Gastrocnemius medialis (tissue), 4 donors: Measurements from ENCODE around the gene SLC37A3. TPM values are rescaled to one million over a fixed set of nuclear protein-coding genes. Genes with fewer than 3 reads are reported as not detected.

Source experiments
- ATAC-seq, 2 donors: fragments of 150-250 bp; one replicate each; pipeline ENCODE4 v1.9.1; 2016
- DNase-seq, 2 donors: peaks; one replicate each; pipeline ENCODE4 v3.0.0-alpha.2; 2019
- H3K27ac ChIP-seq, 4 donors: fragments of 200-600 bp; sonication (generic); 1 replicate in 1 of 4; 2 replicates in 3 of 4; pipeline ENCODE4 v1.5.1; 2016 to 2018; ENCODE audit warnings: mild to moderate bottlenecking in 2 of 4, moderate library complexity in 1 of 4
- H3K27me3 ChIP-seq, 3 donors: fragments of 200-600 bp; sonication (generic) in 2 of 3; 1 replicate in 1 of 3; 2 replicates in 2 of 3; pipeline versions ENCODE4 v1.5.1 to v1.6.0; 2016 to 2019; ENCODE audit warnings: mild to moderate bottlenecking in 1 of 3, moderate library complexity in 1 of 3
- H3K36me3 ChIP-seq, 2 donors: fragments of 200-600 bp; sonication (generic) in 1 of 2; one replicate each; pipeline ENCODE4 v1.5.1; 2017 to 2018
- H3K4me1 ChIP-seq, 2 donors: fragments of 200-600 bp; sonication (generic) in 1 of 2; one replicate each; pipeline ENCODE4 v1.5.1; 2016 to 2017; ENCODE audit warnings: mild to moderate bottlenecking in 2 of 2
- H3K4me3 ChIP-seq, 4 donors: fragments of 200-600 bp; sonication (generic) in 3 of 4; 1 replicate in 1 of 4; 2 replicates in 3 of 4; pipeline ENCODE4 v1.5.1; 2016 to 2019; ENCODE audit warnings: mild to moderate bottlenecking in 2 of 4
- H3K9me3 ChIP-seq, 3 donors: fragments of 200-600 bp; sonication (generic) in 2 of 3; 1 replicate in 1 of 3; 2 replicates in 2 of 3; pipeline ENCODE4 v1.5.1; 2016 to 2019
- POLR2A ChIP-seq, 2 donors: fragments of 450-650 bp; IDR thresholded peaks; one replicate each; pipeline ENCODE4 v1.6.1; 2017; ENCODE audit warnings: antibody characterized with exemption in 2 of 2, mild to moderate bottlenecking in 2 of 2, moderate library complexity in 2 of 2
- in situ Hi-C, 4 donors: fragments of 200-750 bp; cut with MboI; loops; one replicate each; pipeline versions ENCODE4 v1.15.0 to v1.8.0; 2017; ENCODE audit warnings: low sequenced_read_pairs in 4 of 4
- intact Hi-C: fragments of 100-400 bp; cut with DNase I; formaldehyde crosslinking; loops from one replicate; pipeline ENCODE4 v1.15.1; 2023; ENCODE audit warnings: low total_unique reads
- total RNA-seq, 4 donors: library from RNA; depleted of rRNA; stranded (reverse); fragments of >200 nt; gene quantifications; one replicate each; pipeline versions ENCODE4 v1.1.0 to v1.2.3, GENCODE V29; 2016
- TF ChIP-seq, protein P1 (sequence below), 5 experiments: fragments of 450-650 bp in 3 of 5; fragments of 200-600 bp in 2 of 5; sonication (generic) in 2 of 5; IDR thresholded peaks in 4 of 5; conservative IDR thresholded peaks in 1 of 5; 1 replicate in 4 of 5; 2 replicates in 1 of 5; pipeline ENCODE4 v1.5.1; 2016 to 2019; ENCODE audit warnings: antibody characterized with exemption in 5 of 5, mild to moderate bottlenecking in 3 of 5, moderate library complexity in 3 of 5

Gene SLC37A3
- total RNA-seq, 4 donors from 2014 or later = 13.4 to 36.8 (median 18.0) TPM

DNA sequence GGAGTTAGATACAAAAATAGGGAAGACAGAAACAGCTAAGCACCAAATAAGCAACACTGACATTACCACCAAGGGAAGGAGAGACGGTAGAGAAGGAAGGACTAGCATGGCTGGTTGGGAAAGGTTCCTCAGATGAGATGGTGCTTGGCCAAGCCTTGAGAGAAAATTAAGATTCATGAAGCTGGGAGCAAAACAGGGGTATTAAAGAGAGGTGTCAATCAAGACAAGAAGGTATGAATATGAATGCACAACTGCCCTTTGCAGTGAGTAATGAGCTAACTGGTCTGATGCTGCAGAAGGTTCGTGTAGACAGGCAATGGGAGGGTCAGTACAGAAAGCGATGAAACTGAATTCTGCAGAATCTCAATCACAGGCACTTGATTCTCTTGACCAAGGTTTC is 67.7 kb downstream of the SLC37A3 start:
- DNase-seq (no peak), ATAC-seq (no peak)
- intact Hi-C loops (no loop called here), in situ Hi-C loops (no loop called here)
- H3K4me3 ChIP-seq = no peak overlapping the region
- peaks cover 0 to 8% of the 10 kb centered on the region in 2 donors for H3K36me3 ChIP-seq
- H3K27me3 ChIP-seq = no peaks in the 10 kb centered on the region
- TF ChIP-seq, protein P1, sequence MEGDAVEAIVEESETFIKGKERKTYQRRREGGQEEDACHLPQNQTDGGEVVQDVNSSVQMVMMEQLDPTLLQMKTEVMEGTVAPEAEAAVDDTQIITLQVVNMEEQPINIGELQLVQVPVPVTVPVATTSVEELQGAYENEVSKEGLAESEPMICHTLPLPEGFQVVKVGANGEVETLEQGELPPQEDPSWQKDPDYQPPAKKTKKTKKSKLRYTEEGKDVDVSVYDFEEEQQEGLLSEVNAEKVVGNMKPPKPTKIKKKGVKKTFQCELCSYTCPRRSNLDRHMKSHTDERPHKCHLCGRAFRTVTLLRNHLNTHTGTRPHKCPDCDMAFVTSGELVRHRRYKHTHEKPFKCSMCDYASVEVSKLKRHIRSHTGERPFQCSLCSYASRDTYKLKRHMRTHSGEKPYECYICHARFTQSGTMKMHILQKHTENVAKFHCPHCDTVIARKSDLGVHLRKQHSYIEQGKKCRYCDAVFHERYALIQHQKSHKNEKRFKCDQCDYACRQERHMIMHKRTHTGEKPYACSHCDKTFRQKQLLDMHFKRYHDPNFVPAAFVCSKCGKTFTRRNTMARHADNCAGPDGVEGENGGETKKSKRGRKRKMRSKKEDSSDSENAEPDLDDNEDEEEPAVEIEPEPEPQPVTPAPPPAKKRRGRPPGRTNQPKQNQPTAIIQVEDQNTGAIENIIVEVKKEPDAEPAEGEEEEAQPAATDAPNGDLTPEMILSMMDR (IDR thresholded peaks at IDR 0.05 in 4 of 5, conservative IDR thresholded peaks at IDR 0.05 in 1 of 5) = no peak
- no peak for TF ChIP-seq POLR2A (IDR thresholded peaks at IDR 0.05)
- H3K27ac ChIP-seq = no peak overlapping the region
- peaks cover 0 to 3% of the 10 kb centered on the region in 2 donors for H3K4me1 ChIP-seq
- H3K9me3 ChIP-seq = no peaks in the 10 kb centered on the region

DNA sequence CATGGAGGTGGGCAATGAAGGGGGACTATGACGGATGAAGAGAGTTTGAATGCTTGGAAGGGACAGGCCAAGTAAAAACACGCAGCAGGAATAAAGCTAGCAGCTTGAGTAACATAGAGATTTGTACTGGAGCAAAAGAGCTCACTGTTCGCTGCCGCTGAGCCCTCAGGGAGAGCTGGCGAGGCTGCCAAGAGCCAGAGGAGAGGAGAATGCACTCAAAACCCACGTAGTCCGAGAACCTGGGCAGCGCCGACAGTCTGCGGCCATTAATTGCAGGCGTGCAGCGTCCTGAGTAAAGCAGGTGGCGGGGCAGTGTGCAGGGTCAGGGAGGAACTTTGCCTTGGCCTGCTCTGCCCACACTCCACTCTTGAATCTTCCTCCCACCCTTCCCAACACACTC is 68.2 kb downstream of the SLC37A3 start:
- TF ChIP-seq, protein P1 (IDR thresholded peaks at IDR 0.05 in 4 of 5, conservative IDR thresholded peaks at IDR 0.05 in 1 of 5) = no peak
- Histone ChIP-seq H3K27ac (no peak overlapping the region), H3K9me3 (no peaks in the 10 kb centered on the region), H3K4me1 (peaks cover 0 to 3% of the 10 kb centered on the region in 2 donors), H3K27me3 (no peaks in the 10 kb centered on the region), H3K36me3 (peaks cover 0 to 8% of the 10 kb centered on the region in 2 donors), H3K4me3 (no peak overlapping the region)
- DNase-seq (no peak), ATAC-seq (no peak)
- intact Hi-C loops = no loop called here
- in situ Hi-C loops = no loop called here

DNA sequence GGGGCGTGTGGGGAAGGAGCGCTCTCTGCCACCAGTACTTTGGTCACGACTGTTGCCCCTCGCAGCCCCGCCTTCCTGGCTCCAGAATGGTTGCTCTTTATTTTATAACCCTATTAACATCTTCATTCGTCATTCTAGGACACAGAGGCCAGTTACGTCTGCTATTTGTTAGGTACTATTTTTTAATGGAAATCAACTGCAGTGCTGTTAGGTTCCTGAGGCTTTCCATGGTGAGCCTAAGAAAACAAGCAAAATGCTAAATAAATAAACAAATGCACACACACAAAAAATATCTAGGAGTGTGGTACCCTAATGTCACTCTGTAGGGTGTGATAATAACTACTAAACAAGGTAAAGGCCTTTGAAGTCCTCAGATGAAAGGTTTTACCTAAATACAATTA is 71.1 kb downstream of the SLC37A3 start:
- Histone ChIP-seq H3K4me1 (peaks cover 0 to 3% of the 10 kb centered on the region in 2 donors), H3K4me3 (no peak overlapping the region), H3K36me3 (no peaks in the 10 kb centered on the region), H3K27ac (no peak overlapping the region), H3K27me3 (no peaks in the 10 kb centered on the region), H3K9me3 (no peaks in the 10 kb centered on the region)
- TF ChIP-seq, protein P1 (IDR thresholded peaks at IDR 0.05 in 4 of 5, conservative IDR thresholded peaks at IDR 0.05 in 1 of 5) = no peak
- TF ChIP-seq POLR2A (IDR thresholded peaks at IDR 0.05) = no peak
- in situ Hi-C loops = no loop called here
- no peak for DNase-seq
- intact Hi-C loops = loop anchor here (2.0 to 10.0 kb wide), 2 partner anchors 152 to 262 kb away; partner anchors contain the start of gene PARP12
- no peak for ATAC-seq

DNA sequence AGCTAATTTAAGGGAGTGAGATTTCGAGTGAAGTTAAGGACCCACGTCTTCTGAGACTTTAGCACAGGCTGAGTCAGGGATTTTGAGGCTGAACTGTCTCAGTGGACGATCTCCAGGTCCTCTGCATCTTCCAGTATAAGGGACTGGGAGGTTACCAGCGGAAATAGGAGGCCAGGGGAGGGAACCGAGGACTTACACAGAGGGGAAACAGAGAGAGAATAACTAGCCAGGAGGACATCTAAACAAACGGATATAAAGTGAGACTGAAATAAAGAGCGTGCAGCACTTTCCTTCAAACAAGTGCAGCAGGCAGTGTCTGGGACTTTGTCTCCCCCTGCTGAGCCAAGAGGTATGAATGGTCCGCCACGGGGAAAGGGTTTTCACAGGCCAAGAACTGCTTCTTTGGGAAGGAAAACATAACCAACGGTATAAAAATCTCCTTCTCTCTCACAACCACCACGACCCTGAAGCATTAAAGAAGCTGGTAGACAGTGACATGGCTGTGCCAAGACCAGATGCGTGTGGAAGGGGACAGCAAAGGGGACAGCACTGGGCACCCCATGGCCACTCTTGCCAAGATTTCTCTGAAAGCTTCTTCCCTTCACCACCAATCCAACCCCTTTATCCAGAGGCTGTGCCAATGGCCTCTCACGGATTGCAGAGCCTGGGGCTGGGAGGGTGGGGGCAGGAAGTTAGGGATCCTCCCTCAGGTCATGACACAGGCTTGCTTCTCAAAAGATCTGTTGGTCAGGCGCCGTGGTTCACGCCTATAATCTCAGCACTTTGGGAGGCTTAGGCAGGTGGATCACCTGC is 72.0 kb downstream of the SLC37A3 start:
- H3K36me3 ChIP-seq = no peaks in the 10 kb centered on the region
- intact Hi-C loops = loop anchor here (2.0 to 10.0 kb wide), 2 partner anchors 152 to 262 kb away; partner anchors contain the start of gene PARP12
- no peak for TF ChIP-seq POLR2A (IDR thresholded peaks at IDR 0.05)
- TF ChIP-seq, protein P1 (IDR thresholded peaks at IDR 0.05 in 4 of 5, conservative IDR thresholded peaks at IDR 0.05 in 1 of 5) = peak in 4 of 5 experiments; percentile 33 to 63 (median 51)
- peak; percentile 82 to 87 for ATAC-seq
- peaks cover 0 to 3% of the 10 kb centered on the region in 2 donors for H3K4me1 ChIP-seq
- in situ Hi-C loops = no loop called here
- no peaks in the 10 kb centered on the region for H3K9me3 ChIP-seq
- no peak overlapping the region for H3K27ac ChIP-seq
- no peaks in the 10 kb centered on the region for H3K27me3 ChIP-seq
- peak overlapping the region in 1 of 4 donors; percentile 20 for H3K4me3 ChIP-seq
- DNase-seq = peak; percentile 42 to 43
